Measurements from ENCODE around the gene DIAPH2. TPM values are rescaled to one million over a fixed set of nuclear protein-coding genes. Genes with fewer than 3 reads are reported as not detected.

Gene DIAPH2
- total and polyA plus RNA-seq, 2 donors (not counting 1 experiment from before 2014, with no cell fraction given), result 16.8 to 18.5 TPM

- Histone ChIP-seq H4K20me1 (ENCODE audit: control insufficient read depth, extremely low read depth, insufficient read depth, low read length) (no peaks in the 10 kb centered on the region), H3K27me3 (ENCODE audit: control insufficient read depth, insufficient read depth, low read length) (no peaks in the 10 kb centered on the region), H3K27ac (ENCODE audit: insufficient read depth, low read length) (no peak overlapping the region), H3K4me1 (ENCODE audit: control insufficient read depth, extremely low read depth, insufficient read depth, low read length) (no peaks in the 10 kb centered on the region), H3K4me2 (ENCODE audit: extremely low read depth, insufficient read depth, low read length) (no peak overlapping the region), H3K4me3 (replicated peaks in 1 of 4; ENCODE audit: control extremely low read depth in 1 of 4, insufficient read depth in 1 of 4, low read depth in 3 of 4, low read length in 4 of 4) (no peak overlapping the region), H3K79me2 (ENCODE audit: control insufficient read depth, insufficient read depth, low read length) (no peaks in the 10 kb centered on the region), H3K9ac (ENCODE audit: insufficient read depth, low read length) (no peak overlapping the region), H2AFZ (ENCODE audit: low read length) (no peak overlapping the region), H3K9me3 (ENCODE audit: control insufficient read depth, insufficient read depth, low read depth, low read length) (no peaks in the 10 kb centered on the region), H3K36me3 (ENCODE audit: control insufficient read depth, insufficient read depth, low read length) (peaks cover 3% of the 10 kb centered on the region)
- TF ChIP-seq CTCF (conservative IDR thresholded peaks at IDR 0.05 in 1 of 2, IDR thresholded peaks at IDR 0.05 in 1 of 2; ENCODE audit: low read depth in 1 of 2, low read length in 2 of 2), result no peak
- no peak for TF ChIP-seq EZH2 (IDR thresholded peaks at IDR 0.05; ENCODE audit: low read length, missing control alignments)
- no peak for DNase-seq (ENCODE audit: low read depth in 2 of 2)
Observed at GRCh38 chrX:96884027-96884426, 199.4 kb downstream of the DIAPH2 start.

GRCh38 chrX:96889726-96890125 lies 205.1 kb downstream of the DIAPH2 start:
- Histone ChIP-seq H3K4me2 (ENCODE audit: extremely low read depth, insufficient read depth, low read length) (no peak overlapping the region), H3K9me3 (ENCODE audit: control insufficient read depth, insufficient read depth, low read depth, low read length) (no peaks in the 10 kb centered on the region), H3K36me3 (ENCODE audit: control insufficient read depth, insufficient read depth, low read length) (no peaks in the 10 kb centered on the region), H3K27ac (ENCODE audit: insufficient read depth, low read length) (no peak overlapping the region), H3K4me1 (ENCODE audit: control insufficient read depth, extremely low read depth, insufficient read depth, low read length) (no peaks in the 10 kb centered on the region), H3K79me2 (ENCODE audit: control insufficient read depth, insufficient read depth, low read length) (no peaks in the 10 kb centered on the region), H4K20me1 (ENCODE audit: control insufficient read depth, extremely low read depth, insufficient read depth, low read length) (no peaks in the 10 kb centered on the region), H2AFZ (ENCODE audit: low read length) (no peak overlapping the region), H3K4me3 (replicated peaks in 1 of 4; ENCODE audit: control extremely low read depth in 1 of 4, insufficient read depth in 1 of 4, low read depth in 3 of 4, low read length in 4 of 4) (no peak overlapping the region), H3K9ac (ENCODE audit: insufficient read depth, low read length) (no peak overlapping the region), H3K27me3 (ENCODE audit: control insufficient read depth, insufficient read depth, low read length) (no peaks in the 10 kb centered on the region)
- TF ChIP-seq CTCF (conservative IDR thresholded peaks at IDR 0.05 in 1 of 2, IDR thresholded peaks at IDR 0.05 in 1 of 2; ENCODE audit: low read depth in 1 of 2, low read length in 2 of 2) (no peak), EZH2 (IDR thresholded peaks at IDR 0.05; ENCODE audit: low read length, missing control alignments) (no peak)
- DNase-seq (ENCODE audit: low read depth in 2 of 2), result no peak

- Histone ChIP-seq H3K27ac (ENCODE audit: insufficient read depth, low read length) (no peak overlapping the region), H3K27me3 (ENCODE audit: control insufficient read depth, insufficient read depth, low read length) (no peaks in the 10 kb centered on the region), H3K36me3 (ENCODE audit: control insufficient read depth, insufficient read depth, low read length) (no peaks in the 10 kb centered on the region), H3K9ac (ENCODE audit: insufficient read depth, low read length) (no peak overlapping the region), H3K4me3 (replicated peaks in 1 of 4; ENCODE audit: control extremely low read depth in 1 of 4, insufficient read depth in 1 of 4, low read depth in 3 of 4, low read length in 4 of 4) (no peak overlapping the region), H3K4me2 (ENCODE audit: extremely low read depth, insufficient read depth, low read length) (no peak overlapping the region), H4K20me1 (ENCODE audit: control insufficient read depth, extremely low read depth, insufficient read depth, low read length) (no peaks in the 10 kb centered on the region), H2AFZ (ENCODE audit: low read length) (no peak overlapping the region), H3K4me1 (ENCODE audit: control insufficient read depth, extremely low read depth, insufficient read depth, low read length) (no peaks in the 10 kb centered on the region), H3K79me2 (ENCODE audit: control insufficient read depth, insufficient read depth, low read length) (no peaks in the 10 kb centered on the region), H3K9me3 (ENCODE audit: control insufficient read depth, insufficient read depth, low read depth, low read length) (no peaks in the 10 kb centered on the region)
- DNase-seq (ENCODE audit: low read depth in 2 of 2), result peak; percentile 34 to 72
- no peak for TF ChIP-seq CTCF (conservative IDR thresholded peaks at IDR 0.05 in 1 of 2, IDR thresholded peaks at IDR 0.05 in 1 of 2; ENCODE audit: low read depth in 1 of 2, low read length in 2 of 2)
- TF ChIP-seq EZH2 (IDR thresholded peaks at IDR 0.05; ENCODE audit: low read length, missing control alignments), result no peak
Observed at GRCh38 chrX:96906741-96907140, 222.1 kb downstream of the DIAPH2 start.

All from fibroblast of lung (primary cell).